NCI-H82 (cell line): ENCODE results near the gene TRAPPC13.
A peak's percentile ranks its signal among the peaks of the same experiment; 100 is the strongest.

Experiments
- DNase-seq: peaks from one replicate; lab custom pipeline; 2025; lab: John Stamatoyannopoulos, UW

The TRAPPC13 gene

DNA sequence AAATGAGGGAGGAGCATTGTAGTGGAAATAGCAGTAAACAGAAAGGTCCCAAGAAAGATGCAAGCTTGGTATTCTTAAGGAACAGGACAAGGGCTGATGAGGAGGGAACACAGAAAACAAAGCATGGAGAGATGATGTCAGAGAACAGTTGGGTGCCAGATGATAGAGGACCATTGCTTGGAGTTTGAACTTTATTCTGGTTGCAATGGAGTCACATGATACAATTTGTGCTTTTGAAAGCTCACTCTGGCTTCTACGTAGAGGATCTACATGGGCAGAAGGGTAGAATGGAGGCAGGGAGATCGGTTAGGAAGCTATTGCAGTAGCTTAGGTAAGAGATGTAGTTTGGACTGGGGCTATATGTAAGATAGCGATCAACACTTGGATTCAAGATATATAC lies 57.3 kb downstream of the TRAPPC13 start:
- no peak for DNase-seq

DNA sequence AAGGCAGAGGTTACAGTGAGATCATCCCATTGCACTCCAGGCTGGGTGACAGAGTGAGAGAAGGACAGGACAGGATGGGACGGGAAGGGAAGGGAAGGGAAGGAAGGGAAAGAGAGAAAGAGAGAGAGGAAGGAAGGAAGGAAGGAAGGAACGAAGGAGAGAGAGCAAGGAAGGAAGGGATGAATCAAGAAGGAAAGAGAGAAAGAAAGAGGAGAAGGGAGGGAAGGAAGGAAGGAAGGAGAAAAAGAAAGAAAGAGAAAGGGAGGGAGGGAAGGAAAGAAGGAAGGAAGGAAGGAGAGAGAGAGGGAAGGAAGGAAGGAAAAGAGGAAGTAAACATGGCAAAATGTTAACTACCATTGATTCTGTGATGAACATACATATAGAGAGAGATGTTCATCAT lies 68.3 kb downstream of the TRAPPC13 start:
- no peak for DNase-seq

DNA sequence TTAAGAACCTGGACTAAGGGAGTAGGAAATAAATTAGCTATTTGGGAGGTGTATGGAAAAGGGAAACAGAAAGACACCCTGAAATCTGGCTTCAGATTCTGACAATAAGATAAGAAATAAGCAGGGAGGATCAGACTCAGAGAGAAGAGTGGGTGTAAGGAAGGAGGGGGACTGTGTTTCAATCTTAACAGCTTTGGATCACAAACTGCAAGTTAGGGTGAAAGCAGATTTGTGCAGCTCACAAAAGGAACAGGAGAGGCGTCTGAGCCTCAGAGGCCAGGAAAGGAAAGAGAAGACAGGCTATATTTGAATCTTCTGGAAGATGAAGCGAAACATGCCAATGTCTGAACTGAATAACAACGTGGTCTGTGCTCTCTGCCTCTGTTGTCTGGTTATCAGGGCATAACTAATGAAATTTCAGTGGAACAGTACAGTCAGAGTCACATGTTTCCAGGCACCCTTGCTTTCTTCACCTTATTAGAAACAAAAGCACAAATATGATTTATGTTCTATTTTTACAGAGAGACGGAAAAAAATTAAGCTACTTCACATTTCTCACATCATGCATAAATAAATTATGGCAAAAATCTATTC lies 70.4 kb downstream of the TRAPPC13 start:
- DNase-seq = no peak

DNA sequence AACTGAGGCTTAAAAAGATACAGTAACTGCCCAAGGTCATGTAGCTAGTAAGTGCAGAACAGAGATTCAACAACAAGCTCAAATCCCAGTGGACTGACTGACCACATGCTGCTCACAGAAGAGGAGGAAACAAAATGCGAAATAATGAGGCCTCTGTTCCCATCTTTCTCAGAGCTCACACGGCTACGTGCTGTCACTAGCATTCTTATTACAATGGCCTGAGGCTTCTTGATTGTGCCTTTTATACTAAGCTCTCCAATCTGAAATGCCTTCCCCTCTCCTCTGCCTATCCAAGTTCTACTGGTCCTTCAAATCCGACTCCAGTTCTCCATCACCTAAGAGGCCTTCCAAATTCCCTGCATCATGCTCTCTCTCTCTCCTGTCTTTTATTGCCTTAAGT lies 71.1 kb downstream of the TRAPPC13 start:
- DNase-seq = no peak

DNA sequence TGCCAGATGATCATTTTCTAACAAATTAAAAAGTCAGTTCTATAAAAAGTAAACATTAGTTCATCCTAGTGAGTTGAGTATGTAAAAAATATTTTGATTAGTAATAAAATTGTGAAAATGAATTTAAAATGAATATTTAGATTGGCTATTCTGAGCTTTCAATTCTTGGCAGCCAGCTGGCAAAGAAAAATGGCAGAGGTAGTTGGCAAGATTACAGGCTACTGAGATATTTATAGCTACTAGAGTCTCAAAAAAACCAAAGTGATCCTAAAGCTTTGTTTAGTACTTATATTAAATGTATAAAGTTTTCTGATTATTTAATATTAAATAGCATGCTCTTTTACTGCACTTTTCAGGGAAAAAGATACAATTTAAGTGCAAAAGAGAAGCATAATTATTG lies 72.1 kb downstream of the TRAPPC13 start:
- DNase-seq = no peak

DNA sequence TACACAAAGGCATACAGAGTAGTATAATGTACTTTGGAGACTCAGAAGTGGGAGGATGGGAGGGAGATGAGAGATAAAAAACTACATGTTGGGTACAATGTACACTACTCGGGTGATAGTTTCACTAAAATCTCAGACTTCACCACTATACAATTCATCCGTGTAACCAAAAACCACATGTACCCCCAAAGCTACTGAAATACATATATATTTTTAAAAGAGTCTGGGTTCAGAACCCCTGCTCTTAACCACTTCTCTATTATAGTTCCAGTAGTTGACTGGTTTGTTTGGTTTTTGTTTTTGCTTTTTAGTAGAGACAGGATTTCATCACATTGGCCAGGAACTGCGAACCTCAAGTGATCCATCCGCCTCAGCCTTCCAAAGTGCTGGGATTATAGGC lies 74.5 kb downstream of the TRAPPC13 start:
- DNase-seq = no peak

DNA sequence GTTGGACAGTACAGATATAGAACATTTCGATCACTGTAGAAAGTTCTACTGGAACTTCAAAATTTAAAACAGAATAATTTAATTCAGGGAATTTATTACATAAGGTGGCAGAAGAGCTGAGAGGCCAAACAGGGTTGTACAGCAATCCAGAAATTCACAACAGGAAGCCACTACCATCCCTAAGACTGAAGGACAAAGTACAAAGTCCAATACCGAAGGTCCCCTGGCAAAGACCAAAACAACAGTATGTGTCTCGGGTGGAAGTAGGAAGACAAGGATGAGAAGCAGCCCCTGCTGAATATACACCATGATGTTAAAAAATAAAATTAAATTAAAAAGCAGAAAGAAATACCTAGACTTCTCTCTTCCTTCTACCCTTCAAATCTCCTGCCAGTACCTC lies 77.2 kb downstream of the TRAPPC13 start:
- no peak for DNase-seq

DNA sequence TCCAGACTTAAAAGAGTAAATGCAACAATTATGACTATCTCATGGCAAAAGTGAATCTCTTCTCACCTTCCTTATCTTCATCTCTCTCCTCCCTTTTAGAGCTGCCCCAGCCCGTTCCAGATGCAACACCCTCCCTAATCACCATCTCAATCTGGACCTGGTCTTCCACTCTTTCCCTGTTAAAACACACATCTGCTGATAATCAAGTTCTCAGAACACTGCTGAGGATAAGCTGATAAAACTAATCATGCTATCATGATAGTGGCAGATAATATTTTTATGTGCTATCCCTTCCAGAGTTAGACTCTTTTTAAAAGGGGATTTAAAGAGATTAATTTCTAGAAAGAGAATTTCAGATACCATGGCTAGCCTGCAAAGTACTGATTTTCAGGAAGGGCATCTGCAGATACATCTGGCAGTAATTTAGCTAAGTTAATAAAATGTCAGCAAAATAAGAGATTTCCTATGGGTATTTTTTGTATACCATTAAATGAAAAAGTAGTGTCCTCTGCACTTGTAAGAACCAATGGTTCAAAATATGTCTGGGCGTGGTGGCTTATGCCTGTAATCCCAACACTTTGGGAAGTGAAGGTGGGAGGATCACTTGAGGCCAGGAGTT lies 79.9 kb downstream of the TRAPPC13 start:
- peak; percentile 32 for DNase-seq

DNA sequence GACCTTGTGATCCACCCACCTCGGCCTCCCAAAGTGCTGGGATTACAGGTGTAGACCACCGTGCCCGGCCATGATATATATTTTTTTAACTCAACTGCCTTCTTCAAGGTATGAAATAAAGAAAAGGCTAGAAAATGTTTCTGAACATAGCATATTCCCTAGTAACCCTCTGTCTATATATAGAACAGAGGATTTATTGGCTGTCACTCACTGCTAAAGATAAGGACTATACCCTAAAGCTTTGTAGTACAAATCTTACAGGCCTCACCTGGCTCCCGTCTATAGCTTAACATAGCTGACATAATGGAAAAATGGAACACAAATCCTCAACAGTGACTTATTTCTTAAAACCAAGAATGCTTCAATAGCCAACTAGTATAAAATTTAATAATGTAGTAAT lies 82.8 kb downstream of the TRAPPC13 start:
- DNase-seq = no peak

DNA sequence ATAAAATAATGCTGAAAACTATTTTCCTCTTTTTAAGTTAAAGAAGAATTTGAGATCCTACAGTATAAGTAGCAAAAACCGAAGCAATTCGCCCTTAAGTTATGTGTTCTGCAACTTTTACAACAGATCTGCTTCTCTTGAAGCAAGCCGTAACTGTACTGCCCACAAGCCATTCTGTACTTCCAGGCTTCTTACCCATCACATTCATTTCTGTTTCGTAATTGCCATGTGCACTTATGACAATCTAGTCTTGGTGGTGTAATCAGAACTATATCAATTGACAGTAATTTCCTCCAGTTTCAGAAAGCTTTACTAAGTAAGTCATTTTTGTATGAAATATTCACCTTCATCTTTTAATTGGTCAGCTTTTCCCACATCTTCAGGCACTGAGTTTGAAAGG lies 83.3 kb downstream of the TRAPPC13 start:
- DNase-seq = no peak
